NCI-H748 (cell line): Measurements from ENCODE around the gene ASAP3.
"Not testable (repeated sequence)": the region's sequence is repeated elsewhere in the genome, so short reads cannot be mapped to it uniquely, and the experiment has no call there.

Experiments used
- DNase-seq: peaks from one replicate; lab custom pipeline; 2025; ENCODE audit not compliant: unreplicated experiment; lab: John Stamatoyannopoulos, UW

The ASAP3 gene

DNA sequence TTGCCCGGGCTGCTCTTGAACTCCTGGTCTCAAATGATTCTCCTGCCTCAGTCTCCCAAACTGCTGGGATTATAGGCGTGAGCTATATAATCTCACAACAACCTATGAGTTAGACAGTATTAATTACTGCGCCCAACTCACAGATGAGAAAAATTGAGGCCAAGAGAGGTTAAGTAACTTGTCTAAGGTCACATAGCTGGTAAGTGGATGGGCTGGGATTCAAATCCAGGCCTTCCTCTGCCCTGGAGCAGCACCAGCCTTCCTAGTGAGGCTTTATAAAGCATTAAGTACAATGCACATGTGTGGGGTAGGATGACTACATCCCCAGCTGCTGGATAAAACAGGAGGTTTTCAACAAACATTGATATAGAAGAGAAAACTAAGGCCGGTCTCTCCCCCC lies 31.9 kb upstream of the ASAP3 start:
- DNase-seq: no peak

DNA sequence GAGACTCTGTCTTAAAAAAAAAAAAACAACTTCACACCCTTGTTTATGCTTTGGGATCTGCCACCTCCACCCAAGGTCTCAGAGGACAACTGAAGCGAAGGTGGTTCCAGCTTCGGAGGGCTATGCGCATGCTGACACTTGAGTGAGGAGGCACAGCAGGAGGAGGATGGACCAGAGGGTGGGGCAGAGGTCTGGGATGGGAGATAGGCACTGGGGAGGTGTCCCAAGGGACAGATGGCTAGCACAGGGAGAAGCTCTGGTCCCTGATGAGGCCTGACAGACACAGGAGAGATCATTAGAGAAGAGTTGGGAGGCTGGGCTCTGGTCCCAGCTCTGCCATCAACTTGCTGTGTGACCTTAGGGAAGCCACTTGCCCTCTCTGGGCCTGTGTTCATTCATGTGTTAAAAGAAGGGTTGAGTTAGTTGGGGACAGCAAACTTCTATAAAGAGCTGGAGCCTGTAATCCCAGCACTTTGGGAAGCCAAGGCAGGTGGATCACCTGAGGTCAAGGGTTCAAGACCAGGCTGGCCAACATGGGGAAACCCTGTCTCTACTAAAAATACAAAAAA lies 30.2 kb upstream of the ASAP3 start:
- DNase-seq: no peak

DNA sequence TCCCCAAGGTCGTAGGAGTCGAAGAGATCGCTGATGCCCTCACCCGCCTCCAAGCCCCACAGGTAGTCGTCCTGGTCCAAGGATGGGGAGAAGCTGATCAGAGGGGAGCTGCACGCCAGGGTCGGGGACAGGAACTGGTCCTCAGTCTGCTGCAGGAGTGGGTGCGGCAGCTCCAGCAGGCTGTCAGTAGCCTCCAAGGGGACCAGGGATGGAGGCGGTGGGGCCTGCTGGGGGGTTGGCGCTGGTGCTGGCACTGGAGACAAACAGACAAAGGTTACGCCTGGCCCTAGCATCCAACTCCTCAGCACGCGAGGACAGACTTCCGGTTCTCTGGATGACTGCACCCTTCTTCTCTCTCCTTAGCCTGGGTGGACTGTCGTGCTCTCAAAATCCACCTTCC lies 25.9 kb upstream of the ASAP3 start:
- no peak for DNase-seq

- DNase-seq: no peak
Measured at GRCh38 chr1:23506376-23507107, 22.6 kb upstream of the ASAP3 start.

- no peak for DNase-seq
Measured at GRCh38 chr1:23505851-23506250, 21.9 kb upstream of the ASAP3 start.

DNA sequence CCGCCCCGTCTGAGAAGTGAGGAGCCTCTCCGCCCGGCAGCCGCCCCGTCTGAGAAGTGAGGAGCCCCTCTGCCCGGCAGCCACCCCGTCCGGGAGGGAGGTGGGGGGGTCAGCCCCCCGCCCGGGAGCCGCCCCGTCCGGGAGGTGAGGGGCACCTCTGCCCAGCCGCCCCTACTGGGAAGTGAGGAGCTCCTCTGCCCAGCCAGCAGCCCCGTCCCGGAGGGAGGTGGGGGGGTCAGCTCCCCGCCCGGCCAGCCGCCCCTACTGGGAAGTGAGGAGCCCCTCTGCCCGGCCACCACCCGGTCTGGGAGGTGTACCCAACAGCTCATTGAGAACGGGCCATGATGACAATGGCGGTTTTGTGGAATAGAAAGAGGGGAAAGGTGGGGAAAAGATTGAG lies 20.2 kb upstream of the ASAP3 start:
- DNase-seq: not testable (repeated sequence)

DNA sequence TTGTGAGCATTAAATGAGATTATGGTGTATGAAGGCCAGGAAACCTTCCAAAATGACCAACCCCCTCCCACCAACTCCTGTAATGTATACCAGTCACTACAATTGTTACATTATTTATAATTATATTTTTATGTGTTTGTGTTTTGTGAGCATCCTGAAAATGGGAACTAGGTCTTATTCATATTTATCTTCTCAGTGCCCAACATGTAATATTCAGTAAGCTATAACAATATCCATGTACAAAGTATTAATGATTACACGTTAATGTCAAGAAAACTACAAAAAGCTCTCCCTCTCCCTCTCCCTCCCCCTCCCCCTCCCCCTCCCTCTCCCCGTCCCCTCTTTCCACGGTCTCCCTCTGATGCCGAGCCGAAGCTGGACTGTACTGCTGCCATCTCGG lies 19.0 kb upstream of the ASAP3 start:
- DNase-seq: no peak

GRCh38 chr1:23500466-23500865 lies 16.5 kb upstream of the ASAP3 start:
- peak; percentile 47 for DNase-seq

DNA sequence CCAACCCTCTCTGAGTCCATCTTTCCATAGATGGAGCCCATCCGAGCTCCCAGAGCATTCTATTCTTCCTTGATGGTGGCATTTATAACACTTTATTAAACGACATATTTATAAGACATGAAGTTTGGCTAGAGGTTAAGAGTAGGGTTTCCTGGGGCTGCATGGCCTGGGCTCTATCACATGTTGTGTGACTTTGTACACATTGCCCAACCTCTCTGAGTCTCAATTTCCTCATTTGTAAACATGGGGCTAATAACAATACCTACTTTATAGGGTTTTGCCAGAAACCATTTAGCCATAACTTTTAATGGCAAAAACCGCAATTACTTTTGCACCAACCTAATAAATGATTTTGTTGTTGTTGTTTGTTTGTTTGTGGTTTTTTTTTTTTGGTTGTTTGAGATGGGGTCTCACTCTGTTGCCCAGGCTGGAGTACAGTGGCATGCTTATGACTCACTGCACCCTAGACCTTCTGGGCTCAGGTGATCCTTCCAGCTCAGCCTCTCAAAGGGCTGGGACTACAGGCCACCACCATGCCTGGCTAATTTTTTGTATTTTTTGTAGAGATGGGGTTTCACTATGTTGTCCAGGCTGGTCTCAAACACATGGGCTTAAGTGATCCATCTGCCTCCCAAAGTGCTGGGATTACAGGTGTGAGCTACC lies 13.9 kb upstream of the ASAP3 start:
- DNase-seq: no peak

GRCh38 chr1:23496490-23497181 lies 12.7 kb upstream of the ASAP3 start:
- DNase-seq: no peak

- not testable (repeated sequence) for DNase-seq
Measured at GRCh38 chr1:23494836-23495235, 10.9 kb upstream of the ASAP3 start.

- DNase-seq: not testable (repeated sequence)
Measured at GRCh38 chr1:23492776-23493175, 8.8 kb upstream of the ASAP3 start.

- no peak for DNase-seq
Measured at GRCh38 chr1:23492132-23492720, 8.2 kb upstream of the ASAP3 start.

DNA sequence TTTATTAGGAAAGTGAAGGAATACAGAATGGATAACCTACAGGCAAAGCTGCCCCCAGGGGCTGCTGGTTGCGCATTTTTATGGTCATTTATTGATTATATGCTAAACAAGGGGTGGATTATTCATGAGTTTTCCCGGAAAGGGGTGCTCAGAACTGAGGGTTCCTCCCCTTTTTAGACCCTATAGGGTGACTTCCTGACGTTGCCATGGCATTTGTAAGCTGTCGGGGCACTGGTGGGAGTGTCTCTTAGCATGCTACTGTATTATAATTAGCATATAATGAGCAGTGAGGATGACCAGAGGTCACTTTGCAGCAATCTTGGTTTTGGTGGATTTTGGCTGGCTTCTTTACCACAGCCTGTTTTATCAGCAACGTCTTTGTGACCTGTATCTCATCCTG lies 5.9 kb upstream of the ASAP3 start:
- no peak for DNase-seq

GRCh38 chr1:23485002-23485332 lies 988 bp upstream of the ASAP3 start:
- no peak for DNase-seq

DNA sequence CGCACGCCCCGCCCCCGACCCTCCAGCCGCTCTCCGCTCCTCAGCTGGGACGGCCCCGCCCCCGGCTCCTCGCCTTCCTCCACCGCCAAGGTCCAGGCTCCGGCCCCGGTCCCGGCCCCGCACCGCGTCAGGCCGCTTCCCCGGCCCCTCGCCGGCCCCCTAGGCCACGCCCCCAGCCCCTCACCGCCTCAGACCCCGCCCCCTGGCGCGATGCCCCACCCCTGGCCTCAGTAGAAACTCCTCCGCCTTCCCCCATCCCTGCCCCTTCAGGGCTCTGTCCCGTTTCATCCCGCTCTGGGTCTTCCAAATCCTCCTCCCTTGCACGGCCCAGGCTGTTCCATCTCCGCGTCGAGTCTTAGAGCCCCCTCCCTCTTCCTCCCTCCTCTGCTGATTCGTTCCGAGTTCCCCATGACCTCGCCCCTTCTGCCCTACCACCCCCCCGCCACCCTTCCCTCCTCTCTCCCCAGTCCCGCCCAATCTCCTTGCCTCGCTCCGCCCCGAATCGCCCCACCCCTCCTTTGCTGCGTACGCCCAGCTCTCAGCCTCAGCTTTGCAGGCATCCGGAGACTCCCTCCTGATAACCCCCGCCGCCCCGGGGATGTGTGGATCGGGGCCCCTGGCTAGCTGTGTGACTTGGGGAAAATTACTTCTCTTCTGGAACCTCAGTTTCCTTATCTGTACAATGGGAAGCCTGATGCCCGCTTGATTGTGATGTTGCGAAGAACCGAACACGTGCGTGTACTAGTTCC lies 448 bp upstream of the ASAP3 start:
- DNase-seq: peak; percentile 86

- DNase-seq: no peak
Measured at GRCh38 chr1:23481904-23482303, 2.1 kb downstream of the ASAP3 start.

DNA sequence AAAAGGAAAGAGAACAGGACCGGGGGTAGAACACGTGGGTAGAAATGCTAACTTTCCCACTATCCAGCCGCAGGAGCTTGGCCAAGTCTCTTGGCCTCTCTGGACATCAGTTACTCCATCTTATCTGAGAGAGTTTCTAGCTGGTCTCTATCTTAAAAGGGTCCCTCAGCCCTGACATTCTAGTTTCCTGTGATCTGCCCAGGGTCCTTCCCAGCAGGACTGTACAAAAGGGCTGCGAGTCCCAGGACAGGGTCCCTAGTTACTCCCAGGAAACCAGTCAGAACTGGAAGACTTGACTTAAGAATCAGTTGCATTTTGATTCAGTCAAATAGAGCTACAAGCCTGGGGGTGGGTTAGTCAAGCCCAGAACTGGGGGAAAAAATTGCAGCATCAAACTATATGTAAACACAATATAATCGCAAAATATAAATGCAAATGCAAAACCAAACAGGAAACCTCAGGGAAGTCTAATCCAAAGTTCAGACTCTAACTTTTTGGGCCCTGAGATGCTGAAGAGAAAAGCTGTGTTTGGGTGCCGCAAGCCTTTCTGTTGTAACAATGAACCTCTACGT lies 2.9 kb downstream of the ASAP3 start:
- no peak for DNase-seq

DNA sequence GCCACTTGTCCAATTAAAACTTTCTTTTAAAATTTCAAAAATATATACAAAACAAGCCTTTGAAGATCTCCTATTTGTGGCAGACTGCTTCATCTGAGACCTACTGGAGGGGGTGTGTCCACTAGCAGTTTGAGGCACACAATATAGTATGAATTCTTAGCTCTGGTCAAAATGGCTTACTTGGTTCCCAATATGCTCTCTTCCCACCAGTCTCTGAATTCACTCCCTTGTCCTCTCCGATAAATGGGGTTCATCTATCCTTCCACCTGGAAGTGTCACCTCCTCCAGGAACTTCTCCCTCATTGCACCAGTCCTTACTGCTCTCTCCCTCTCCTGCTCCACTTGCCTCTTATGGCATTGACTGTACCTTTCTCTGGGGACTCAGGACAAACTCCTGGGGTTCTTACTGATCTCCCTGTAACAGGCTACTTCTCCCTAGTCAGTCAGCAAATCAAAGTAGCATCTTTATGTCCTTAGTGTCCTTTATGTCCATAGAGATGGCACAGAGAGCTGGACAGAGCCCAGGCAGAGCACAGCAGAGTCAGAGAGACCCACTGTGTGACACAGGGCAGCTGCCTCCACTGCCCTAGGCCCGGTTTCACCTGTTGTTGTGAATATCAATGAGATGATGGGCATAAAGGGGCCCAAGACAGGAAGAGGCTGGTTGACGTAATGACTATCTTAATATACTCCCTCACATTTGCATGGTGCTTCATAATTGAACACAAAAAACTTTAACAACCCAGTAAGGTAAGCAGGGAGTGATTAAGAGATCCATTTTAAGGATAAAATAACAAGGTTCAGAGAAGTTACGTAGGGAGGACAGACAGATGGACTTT lies 3.6 kb downstream of the ASAP3 start:
- no peak for DNase-seq

DNA sequence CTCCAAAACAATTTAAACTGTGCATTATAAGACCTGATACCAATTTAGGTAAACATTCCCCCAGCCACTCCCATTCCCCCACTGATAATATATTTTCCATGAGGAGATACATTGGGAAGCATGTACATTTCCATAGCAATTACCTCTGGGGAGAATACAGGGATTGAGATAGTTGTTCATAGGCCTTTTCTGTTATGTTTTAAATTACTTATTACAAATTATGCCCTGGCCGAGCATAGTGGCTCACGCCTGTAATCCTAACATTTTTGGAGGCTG lies 4.4 kb downstream of the ASAP3 start:
- no peak for DNase-seq
